ENCODE data around the gene AMOT. TPM values are rescaled to one million over a fixed set of nuclear protein-coding genes. Genes with fewer than 3 reads are reported as not detected.

The AMOT gene
- total RNA-seq, 6 donors from 2014 or later = 4.2 to 18.9 (median 8.0) TPM

DNA sequence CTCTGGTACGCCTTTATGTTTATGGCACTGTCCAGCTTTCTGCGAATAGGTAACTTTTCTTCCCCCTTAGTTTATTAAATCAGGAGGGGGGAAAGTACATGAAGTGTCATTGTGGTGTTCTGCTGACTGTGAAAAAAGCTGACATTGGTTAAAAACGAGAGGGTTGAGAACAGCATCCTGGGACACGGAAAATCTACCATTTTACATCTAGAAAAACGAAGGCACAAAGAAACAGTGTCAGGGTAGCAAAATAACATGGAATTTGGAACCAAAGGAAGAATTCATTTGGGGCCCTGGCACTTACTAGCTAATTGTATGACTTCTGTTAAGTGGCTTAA lies 1.2 kb upstream of the AMOT start:
- ATAC-seq (ENCODE audit: low FRiP score in 2 of 2) (no peak), DNase-seq (no peak)
- H3K27me3 ChIP-seq = no peaks in the 10 kb centered on the region
- TF ChIP-seq POLR2AphosphoS5 (IDR thresholded peaks at IDR 0.05) = no peak
- TF ChIP-seq POLR2A (IDR thresholded peaks at IDR 0.05) = no peak
- TF ChIP-seq CTCF (IDR thresholded peaks at IDR 0.05) = no peak
- TF ChIP-seq EP300 (IDR thresholded peaks at IDR 0.05) = no peak
- H3K9me3 ChIP-seq = no peaks in the 10 kb centered on the region
- H3K4me1 ChIP-seq = no peaks in the 10 kb centered on the region
- WGBS, 2 donors = 26 to 29% methylated on average over 3 to 5 of the region's 5 CpGs
- H3K4me3 ChIP-seq = peak overlapping the region in 3 of 4 donors; percentile 60 to 82 (median 68)
- H3K36me3 ChIP-seq = no peaks in the 10 kb centered on the region
- H3K27ac ChIP-seq = no peak overlapping the region

DNA sequence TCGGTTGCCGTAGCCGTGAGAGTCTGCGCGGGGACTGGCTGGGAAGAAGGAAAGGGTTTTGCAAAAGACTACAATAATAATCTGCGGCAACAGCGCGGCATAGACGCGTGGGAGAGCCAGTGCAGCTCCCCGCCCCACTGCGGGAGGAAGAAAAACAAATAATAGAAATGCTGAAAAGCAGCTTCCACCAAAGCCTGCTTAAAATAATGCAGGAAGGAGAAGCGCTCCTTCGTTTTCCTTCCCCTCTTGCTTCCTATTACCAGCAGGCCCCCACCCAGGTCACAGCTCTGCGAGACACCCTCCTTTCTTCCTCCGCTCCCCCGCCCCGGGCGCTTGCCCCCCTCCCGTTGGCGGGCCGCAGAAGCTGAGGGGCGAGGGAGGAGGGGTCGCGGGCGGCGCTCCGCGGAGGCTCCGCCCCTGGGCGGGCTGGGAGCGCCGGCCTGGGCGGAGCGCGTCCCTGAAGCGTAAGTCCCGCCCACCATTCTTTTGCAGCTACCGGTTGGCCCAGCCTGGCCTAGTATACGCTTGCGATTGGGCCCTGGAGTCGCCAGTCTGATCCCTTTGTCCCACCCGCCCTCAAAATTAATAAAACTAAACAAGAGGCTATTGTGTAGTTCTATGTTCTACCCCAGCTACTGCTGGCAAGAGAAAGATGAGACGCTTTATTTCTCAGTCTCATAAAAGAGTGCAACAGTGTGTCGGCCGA lies 636 bp upstream of the AMOT start:
- H3K4me1 ChIP-seq = no peaks in the 10 kb centered on the region
- H3K27ac ChIP-seq = peak overlapping the region; percentile 54 to 73 (median 68)
- ATAC-seq (ENCODE audit: low FRiP score in 2 of 2) (peak; percentile 95 to 99), DNase-seq (peak; percentile 88 to 93)
- no peaks in the 10 kb centered on the region for H3K36me3 ChIP-seq
- peak overlapping the region; percentile 30 to 82 (median 64) for H3K4me3 ChIP-seq
- 0 to 26% methylated on average over 5 to 37 of the region's 46 CpGs for WGBS, 2 donors
- TF ChIP-seq EP300 (IDR thresholded peaks at IDR 0.05) (no peak), POLR2A (IDR thresholded peaks at IDR 0.05) (peak in 1 of 4 donors; percentile 23), POLR2AphosphoS5 (IDR thresholded peaks at IDR 0.05) (no peak)
- no peaks in the 10 kb centered on the region for H3K27me3 ChIP-seq
- H3K9me3 ChIP-seq = no peaks in the 10 kb centered on the region

GRCh38 chrX:112839856-112840255 lies 775 bp downstream of the AMOT start:
- H3K9me3 ChIP-seq = no peaks in the 10 kb centered on the region
- H3K27me3 ChIP-seq = no peaks in the 10 kb centered on the region
- H3K36me3 ChIP-seq = no peaks in the 10 kb centered on the region
- H3K27ac ChIP-seq = no peak overlapping the region
- DNase-seq (no peak), ATAC-seq (ENCODE audit: low FRiP score in 2 of 2) (no peak)
- TF ChIP-seq POLR2AphosphoS5 (IDR thresholded peaks at IDR 0.05) = no peak
- TF ChIP-seq POLR2A (IDR thresholded peaks at IDR 0.05) = no peak
- no peak for TF ChIP-seq CTCF (IDR thresholded peaks at IDR 0.05)
- TF ChIP-seq EP300 (IDR thresholded peaks at IDR 0.05) = no peak
- WGBS, 2 donors = 18 to 35% methylated on average over 2 to 5 of the region's 5 CpGs
- peak overlapping the region; percentile 30 to 82 (median 64) for H3K4me3 ChIP-seq
- no peaks in the 10 kb centered on the region for H3K4me1 ChIP-seq

DNA sequence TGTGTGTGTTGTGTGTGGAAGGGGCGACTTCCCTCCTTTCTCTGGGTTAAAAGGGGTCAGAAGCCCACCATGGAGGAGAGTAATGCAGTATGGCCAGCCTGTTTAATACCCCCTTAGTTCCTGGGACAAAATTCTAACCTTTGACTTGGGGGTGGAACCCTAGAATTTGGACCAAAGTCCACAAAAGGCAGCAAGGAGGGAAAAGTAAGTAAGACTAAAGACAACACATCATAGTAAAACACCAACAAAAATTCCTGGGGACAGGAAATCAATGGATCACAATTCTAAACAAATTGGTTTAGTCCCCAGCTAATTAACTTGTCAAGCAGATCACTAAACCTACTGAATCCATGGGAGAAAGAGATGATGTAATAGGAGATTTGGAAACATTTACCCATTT lies 3.1 kb downstream of the AMOT start:
- 63 to 93% methylated on average over 1 of the region's 1 CpG for WGBS, 2 donors
- no peaks in the 10 kb centered on the region for H3K9me3 ChIP-seq
- TF ChIP-seq POLR2AphosphoS5 (IDR thresholded peaks at IDR 0.05) (no peak), CTCF (IDR thresholded peaks at IDR 0.05) (no peak), POLR2A (IDR thresholded peaks at IDR 0.05) (no peak), EP300 (IDR thresholded peaks at IDR 0.05) (no peak)
- H3K4me3 ChIP-seq = no peak overlapping the region
- no peaks in the 10 kb centered on the region for H3K4me1 ChIP-seq
- no peaks in the 10 kb centered on the region for H3K36me3 ChIP-seq
- no peak overlapping the region for H3K27ac ChIP-seq
- DNase-seq (no peak), ATAC-seq (ENCODE audit: low FRiP score in 2 of 2) (no peak)
- no peaks in the 10 kb centered on the region for H3K27me3 ChIP-seq

DNA sequence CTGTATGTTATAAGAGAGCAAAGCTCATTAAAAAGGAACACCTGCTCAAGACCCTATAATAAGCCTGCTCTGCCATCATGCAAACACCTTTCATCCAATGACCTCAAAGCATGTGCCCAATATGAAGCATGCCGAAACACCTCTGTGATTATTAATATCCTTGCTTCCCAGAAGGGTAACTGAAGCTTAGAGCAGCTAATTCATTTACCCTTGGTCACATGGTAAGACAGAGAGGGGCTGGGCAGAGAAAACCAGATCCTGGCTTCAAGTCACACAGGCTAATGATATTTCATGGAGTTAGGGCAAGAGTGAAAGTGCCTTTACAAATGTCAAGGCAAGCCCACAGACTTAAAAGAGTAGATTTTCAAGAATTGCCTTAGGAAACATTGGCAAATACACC lies 5.6 kb downstream of the AMOT start:
- H3K4me3 ChIP-seq = no peak overlapping the region
- no peaks in the 10 kb centered on the region for H3K4me1 ChIP-seq
- H3K36me3 ChIP-seq = no peaks in the 10 kb centered on the region
- ATAC-seq (ENCODE audit: low FRiP score in 2 of 2) (no peak), DNase-seq (no peak)
- TF ChIP-seq EP300 (IDR thresholded peaks at IDR 0.05) = no peak
- TF ChIP-seq CTCF (IDR thresholded peaks at IDR 0.05) = no peak
- TF ChIP-seq POLR2AphosphoS5 (IDR thresholded peaks at IDR 0.05) = no peak
- TF ChIP-seq POLR2A (IDR thresholded peaks at IDR 0.05) = no peak
- WGBS, 2 donors = 97% methylated on average over 1 of the region's 1 CpG; no CpG with 5 or more reads in 1 of the 2 donors
- no peaks in the 10 kb centered on the region for H3K27me3 ChIP-seq
- H3K9me3 ChIP-seq = no peaks in the 10 kb centered on the region
- H3K27ac ChIP-seq = no peak overlapping the region
